ENCODE results near the gene DDAH1.

The DDAH1 gene

GRCh38 chr1:85386068-85386722 lies 78.8 kb downstream of the DDAH1 start:
- no peak overlapping the region for H3K4me3 ChIP-seq (ENCODE audit: low read length, poor library complexity, severe bottlenecking)
- H2AFZ ChIP-seq (ENCODE audit: low read length) = no peak overlapping the region
- no peak overlapping the region for H3K4me2 ChIP-seq (ENCODE audit: low read depth, low read length, poor library complexity, severe bottlenecking)
- 0 out of 2 replicates have a peak, but pooled peaks cover 4% of the 10 kb centered on the region for H3K9me3 ChIP-seq (ENCODE audit: insufficient read depth, low read depth, low read length)
- H3K27me3 ChIP-seq (ENCODE audit: insufficient read depth, low read length, poor library complexity, severe bottlenecking) = no peaks in the 10 kb centered on the region
- no peaks in the 10 kb centered on the region for H3K9me2 ChIP-seq (replicated peaks; ENCODE audit: low read depth, low read length)
- TF ChIP-seq EZH2phosphoT487 (IDR thresholded peaks at IDR 0.05; ENCODE audit: borderline replicate concordance) (no peak), CTCF (conservative IDR thresholded peaks at IDR 0.05; ENCODE audit: low read length) (no peak)
- no peaks in the 10 kb centered on the region for H3K79me2 ChIP-seq (ENCODE audit: insufficient read depth, low read length)
- no peaks in the 10 kb centered on the region; the same call in 1 of the 2 replicates for H3K36me3 ChIP-seq (ENCODE audit: insufficient read depth, low read length)
- no peaks in the 10 kb centered on the region for H4K20me1 ChIP-seq (ENCODE audit: insufficient read depth, low read length, poor library complexity, severe bottlenecking)
- no peaks in the 10 kb centered on the region for H3F3A ChIP-seq (ENCODE audit: low read depth)
- no peak overlapping the region for H3K9ac ChIP-seq (ENCODE audit: low read depth, low read length, poor library complexity, severe bottlenecking)
- no peaks in the 10 kb centered on the region for H3K4me1 ChIP-seq (ENCODE audit: insufficient read depth, low read length, poor library complexity, severe bottlenecking)

- no peaks in the 10 kb centered on the region for H3K36me3 ChIP-seq (ENCODE audit: insufficient read depth, low read length)
- no peaks in the 10 kb centered on the region for H4K20me1 ChIP-seq (ENCODE audit: insufficient read depth, low read length, poor library complexity, severe bottlenecking)
- no peak overlapping the region for H2AFZ ChIP-seq (ENCODE audit: low read length)
- H3K79me2 ChIP-seq (ENCODE audit: insufficient read depth, low read length) = no peaks in the 10 kb centered on the region
- no peaks in the 10 kb centered on the region for H3F3A ChIP-seq (ENCODE audit: low read depth)
- 0 out of 2 replicates have a peak, but pooled peaks cover 4% of the 10 kb centered on the region for H3K9me3 ChIP-seq (ENCODE audit: insufficient read depth, low read depth, low read length)
- H3K27me3 ChIP-seq (ENCODE audit: insufficient read depth, low read length, poor library complexity, severe bottlenecking) = no peaks in the 10 kb centered on the region
- no peak for TF ChIP-seq CTCF (conservative IDR thresholded peaks at IDR 0.05; ENCODE audit: low read length)
- no peak for TF ChIP-seq EZH2phosphoT487 (IDR thresholded peaks at IDR 0.05; ENCODE audit: borderline replicate concordance)
- H3K9me2 ChIP-seq (replicated peaks; ENCODE audit: low read depth, low read length) = no peaks in the 10 kb centered on the region
- H3K4me2 ChIP-seq (ENCODE audit: low read depth, low read length, poor library complexity, severe bottlenecking) = no peak overlapping the region
- no peak overlapping the region for H3K4me3 ChIP-seq (ENCODE audit: low read length, poor library complexity, severe bottlenecking)
- no peaks in the 10 kb centered on the region for H3K4me1 ChIP-seq (ENCODE audit: insufficient read depth, low read length, poor library complexity, severe bottlenecking)
- H3K9ac ChIP-seq (ENCODE audit: low read depth, low read length, poor library complexity, severe bottlenecking) = no peak overlapping the region
These were observed 85.5 kb downstream of the DDAH1 start for GRCh38 chr1:85379203-85380136.

- H4K20me1 ChIP-seq (ENCODE audit: insufficient read depth, low read length, poor library complexity, severe bottlenecking) = no peaks in the 10 kb centered on the region
These were observed 86.4 kb downstream of the DDAH1 start for GRCh38 chr1:85378534-85378933.

More at GRCh38 chr1:85378534-85378933, 86.4 kb downstream of the DDAH1 start:
- TF ChIP-seq EZH2phosphoT487 (IDR thresholded peaks at IDR 0.05; ENCODE audit: borderline replicate concordance) (no peak), CTCF (conservative IDR thresholded peaks at IDR 0.05; ENCODE audit: low read length) (no peak)
- 0 out of 2 replicates have a peak, but pooled peaks cover 4% of the 10 kb centered on the region for H3K9me3 ChIP-seq (ENCODE audit: insufficient read depth, low read depth, low read length)
- no peaks in the 10 kb centered on the region for H3K9me2 ChIP-seq (replicated peaks; ENCODE audit: low read depth, low read length)
- no peak overlapping the region for H3K9ac ChIP-seq (ENCODE audit: low read depth, low read length, poor library complexity, severe bottlenecking)
- no peaks in the 10 kb centered on the region for H3F3A ChIP-seq (ENCODE audit: low read depth)
- no peaks in the 10 kb centered on the region for H3K36me3 ChIP-seq (ENCODE audit: insufficient read depth, low read length)
- H3K4me1 ChIP-seq (ENCODE audit: insufficient read depth, low read length, poor library complexity, severe bottlenecking) = no peaks in the 10 kb centered on the region
- H3K4me2 ChIP-seq (ENCODE audit: low read depth, low read length, poor library complexity, severe bottlenecking) = no peak overlapping the region
- H3K27me3 ChIP-seq (ENCODE audit: insufficient read depth, low read length, poor library complexity, severe bottlenecking) = no peaks in the 10 kb centered on the region
- no peak overlapping the region for H2AFZ ChIP-seq (ENCODE audit: low read length)
- no peaks in the 10 kb centered on the region for H3K79me2 ChIP-seq (ENCODE audit: insufficient read depth, low read length)
- H3K4me3 ChIP-seq (ENCODE audit: low read length, poor library complexity, severe bottlenecking) = no peak overlapping the region
